Loucy (cell line): ENCODE data around the gene PPP1R9B.

Source experiments
- CTCF ChIP-seq: fragments of 200-600 bp; sonication (generic); conservative IDR thresholded peaks from 2 replicates; pipeline ENCODE4 v1.5.1; 2014; ENCODE audit warnings: mild to moderate bottlenecking, antibody characterized with exemption, low read length
- EZH2phosphoT487 ChIP-seq: fragments of 200-600 bp; IDR thresholded peaks from 2 replicates; pipeline ENCODE4 v1.6.1; 2018; ENCODE audit warnings: antibody characterized with exemption, mild to moderate bottlenecking, moderate library complexity, borderline replicate concordance

DNA sequence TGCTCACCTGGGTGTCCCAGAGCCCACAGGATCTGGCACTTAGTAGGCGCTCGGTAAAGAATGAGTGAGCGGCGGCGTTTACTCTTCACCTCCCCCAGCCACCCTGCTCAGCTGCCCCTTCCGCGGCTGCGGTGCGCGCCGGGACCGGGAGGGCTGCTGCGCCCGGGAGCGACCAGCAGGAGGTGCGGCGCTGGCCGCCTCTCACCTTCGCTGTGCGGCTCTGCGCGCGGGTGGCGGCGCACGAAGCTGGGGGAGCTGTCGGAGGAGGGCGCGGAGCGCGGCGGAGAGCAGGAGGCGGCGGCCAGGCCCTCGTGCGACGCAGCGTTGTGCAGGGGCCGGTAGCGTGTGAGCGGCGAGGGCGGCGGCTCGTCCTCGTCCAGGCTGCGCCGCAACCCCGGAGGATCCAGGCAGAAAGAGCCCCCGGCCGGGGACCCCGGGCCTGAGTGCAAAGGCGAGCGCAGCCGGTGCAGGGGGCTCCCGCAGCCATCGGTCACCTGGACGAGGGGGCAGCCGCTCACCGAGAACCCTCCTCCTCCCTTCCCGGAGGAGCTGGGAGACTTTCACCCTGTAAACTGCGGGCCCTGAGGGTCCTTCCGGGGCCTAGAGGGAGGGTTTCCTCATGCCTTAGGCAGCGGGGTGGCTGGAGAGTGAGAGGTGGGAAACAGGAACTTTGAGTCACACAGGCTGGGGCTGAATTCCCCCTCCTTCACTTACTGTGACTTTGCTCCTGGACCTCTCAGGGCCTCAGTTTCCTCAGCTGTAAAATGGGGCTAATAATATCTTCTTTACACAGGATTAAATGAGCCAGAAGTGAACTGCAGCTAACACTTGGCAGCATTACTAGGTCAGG is 33.0 kb downstream of the PPP1R9B start:
- TF ChIP-seq CTCF (no peak; the same call in 1 of the 2 replicates), EZH2phosphoT487 (no peak)
